HCT116 (cell line): ENCODE results near the gene SH3D19.

Source experiments
- CBX3 ChIP-seq: IDR thresholded peaks from 2 replicates; pipeline ENCODE4 v1.6.1; 2012; ENCODE audit warnings: low read depth
- CEBPB ChIP-seq: IDR thresholded peaks from 2 replicates; pipeline ENCODE4 v1.6.1; 2012; ENCODE audit warnings: low read depth
- CTCF ChIP-seq, 3 experiments: fragments of 200-600 bp in 1 of 3; sonication (generic) in 1 of 3; IDR thresholded peaks in 2 of 3; conservative IDR thresholded peaks in 1 of 3; 2 replicates each; pipeline ENCODE4 v1.5.1; 2012 to 2017; ENCODE audit warnings: low read depth in 2 of 3, low read length in 2 of 3, antibody characterized with exemption in 1 of 3, borderline replicate concordance in 1 of 3, control low read depth in 1 of 3, mild to moderate bottlenecking in 1 of 3, mixed read lengths in 1 of 3, mixed run types in 1 of 3, moderate library complexity in 1 of 3; ENCODE audit not compliant: insufficient read depth in 1 of 3
- ELF1 ChIP-seq: IDR thresholded peaks from 2 replicates; pipeline ENCODE4 v1.6.1; 2012; ENCODE audit warnings: low read depth, borderline replicate concordance
- EZH2 ChIP-seq: fragments of 200-600 bp; sonication (generic); IDR thresholded peaks from 2 replicates; pipeline ENCODE4 v1.6.1; 2017; ENCODE audit warnings: antibody characterized with exemption, mixed run types
- FOSL1 ChIP-seq: IDR thresholded peaks from 2 replicates; pipeline ENCODE4 v1.6.1; 2012; ENCODE audit warnings: low read depth
- POLR2A ChIP-seq: IDR thresholded peaks from 2 replicates; pipeline ENCODE4 v1.7.0; 2011; ENCODE audit warnings: borderline replicate concordance; ENCODE audit not compliant: insufficient read depth, insufficient read length; ENCODE audit errors: extremely low read depth
- POLR2AphosphoS5 ChIP-seq: IDR thresholded peaks from 2 replicates; pipeline ENCODE4 v1.6.1; 2011; ENCODE audit warnings: mild to moderate bottlenecking, low read depth, low read length, moderate library complexity
- RAD21 ChIP-seq: IDR thresholded peaks from 2 replicates; pipeline ENCODE4 v1.6.1; 2012; ENCODE audit warnings: low read depth, mild to moderate bottlenecking
- SRF ChIP-seq: IDR thresholded peaks from 2 replicates; pipeline ENCODE4 v1.6.1; 2012; ENCODE audit warnings: low read depth
- ZNF274 ChIP-seq: fragments of 200-500 bp; sonication (Bioruptor generic); IDR thresholded peaks from 2 replicates; pipeline ENCODE4 v1.6.1; 2014; ENCODE audit warnings: mild to moderate bottlenecking, low read depth, low read length, inconsistent platforms
- TF ChIP-seq, protein P1 (sequence below): IDR thresholded peaks from 2 replicates; pipeline ENCODE4 v1.6.1; 2012; ENCODE audit warnings: low read depth

DNA sequence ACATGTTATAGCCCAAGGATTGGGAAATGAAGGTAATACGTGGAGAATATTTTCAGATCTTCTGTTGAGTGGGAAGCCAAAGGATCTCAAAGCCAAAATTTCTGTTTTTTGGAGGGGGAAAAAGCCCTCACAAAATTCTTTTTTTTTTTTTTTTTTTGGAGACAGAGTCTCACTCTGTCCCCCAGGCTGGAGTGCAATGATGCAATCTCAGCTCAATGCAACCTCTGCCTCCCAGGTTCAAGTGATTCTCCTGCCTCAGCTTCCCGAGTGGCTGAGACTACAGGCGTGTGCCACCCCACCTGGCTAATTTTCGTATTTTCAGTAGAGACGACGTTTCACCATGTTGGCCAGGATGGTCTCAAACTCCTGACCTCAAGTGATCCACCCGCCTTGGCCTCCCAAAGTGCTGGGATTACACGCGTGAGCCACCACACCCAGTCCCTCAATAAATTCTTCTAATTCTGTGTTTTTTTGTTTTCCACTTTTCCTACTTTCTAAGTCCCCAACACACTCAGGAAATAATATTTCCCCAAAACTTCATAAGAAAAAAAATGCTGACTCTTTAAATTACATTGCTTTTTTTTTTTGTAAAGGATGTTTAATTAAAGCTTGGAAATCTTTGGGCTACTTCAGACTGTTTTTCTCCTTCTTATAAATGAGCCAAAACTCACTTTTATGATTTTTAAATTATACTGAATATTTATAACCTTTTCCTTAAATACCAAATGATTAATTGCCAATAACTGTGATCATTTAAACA is 174.4 kb downstream of the SH3D19 start:
- TF ChIP-seq CEBPB = no peak
- no peak for TF ChIP-seq FOSL1
- TF ChIP-seq EZH2 = no peak
- TF ChIP-seq CTCF (IDR thresholded peaks at IDR 0.05 in 2 of 3, conservative IDR thresholded peaks at IDR 0.05 in 1 of 3; ENCODE audit: borderline replicate concordance in 1 of 3, insufficient read depth in 1 of 3, low read depth in 2 of 3, low read length in 2 of 3) = no peak
- no peak for TF ChIP-seq CBX3
- no peak for TF ChIP-seq POLR2A
- no peak for TF ChIP-seq POLR2AphosphoS5
- no peak for TF ChIP-seq ZNF274
- TF ChIP-seq ELF1 = no peak
- TF ChIP-seq RAD21 = no peak
- no peak for TF ChIP-seq SRF
- TF ChIP-seq, protein P1, sequence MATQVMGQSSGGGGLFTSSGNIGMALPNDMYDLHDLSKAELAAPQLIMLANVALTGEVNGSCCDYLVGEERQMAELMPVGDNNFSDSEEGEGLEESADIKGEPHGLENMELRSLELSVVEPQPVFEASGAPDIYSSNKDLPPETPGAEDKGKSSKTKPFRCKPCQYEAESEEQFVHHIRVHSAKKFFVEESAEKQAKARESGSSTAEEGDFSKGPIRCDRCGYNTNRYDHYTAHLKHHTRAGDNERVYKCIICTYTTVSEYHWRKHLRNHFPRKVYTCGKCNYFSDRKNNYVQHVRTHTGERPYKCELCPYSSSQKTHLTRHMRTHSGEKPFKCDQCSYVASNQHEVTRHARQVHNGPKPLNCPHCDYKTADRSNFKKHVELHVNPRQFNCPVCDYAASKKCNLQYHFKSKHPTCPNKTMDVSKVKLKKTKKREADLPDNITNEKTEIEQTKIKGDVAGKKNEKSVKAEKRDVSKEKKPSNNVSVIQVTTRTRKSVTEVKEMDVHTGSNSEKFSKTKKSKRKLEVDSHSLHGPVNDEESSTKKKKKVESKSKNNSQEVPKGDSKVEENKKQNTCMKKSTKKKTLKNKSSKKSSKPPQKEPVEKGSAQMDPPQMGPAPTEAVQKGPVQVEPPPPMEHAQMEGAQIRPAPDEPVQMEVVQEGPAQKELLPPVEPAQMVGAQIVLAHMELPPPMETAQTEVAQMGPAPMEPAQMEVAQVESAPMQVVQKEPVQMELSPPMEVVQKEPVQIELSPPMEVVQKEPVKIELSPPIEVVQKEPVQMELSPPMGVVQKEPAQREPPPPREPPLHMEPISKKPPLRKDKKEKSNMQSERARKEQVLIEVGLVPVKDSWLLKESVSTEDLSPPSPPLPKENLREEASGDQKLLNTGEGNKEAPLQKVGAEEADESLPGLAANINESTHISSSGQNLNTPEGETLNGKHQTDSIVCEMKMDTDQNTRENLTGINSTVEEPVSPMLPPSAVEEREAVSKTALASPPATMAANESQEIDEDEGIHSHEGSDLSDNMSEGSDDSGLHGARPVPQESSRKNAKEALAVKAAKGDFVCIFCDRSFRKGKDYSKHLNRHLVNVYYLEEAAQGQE = no peak
